Suppressor macrophage (primary cell): ENCODE measurements around the gene SHISAL1.

Experiments
- DNase-seq, 4 experiments: peaks; one replicate each; pipeline ENCODE4 v3.0.0-alpha.2; 2020 to 2022

Gene SHISAL1

DNA sequence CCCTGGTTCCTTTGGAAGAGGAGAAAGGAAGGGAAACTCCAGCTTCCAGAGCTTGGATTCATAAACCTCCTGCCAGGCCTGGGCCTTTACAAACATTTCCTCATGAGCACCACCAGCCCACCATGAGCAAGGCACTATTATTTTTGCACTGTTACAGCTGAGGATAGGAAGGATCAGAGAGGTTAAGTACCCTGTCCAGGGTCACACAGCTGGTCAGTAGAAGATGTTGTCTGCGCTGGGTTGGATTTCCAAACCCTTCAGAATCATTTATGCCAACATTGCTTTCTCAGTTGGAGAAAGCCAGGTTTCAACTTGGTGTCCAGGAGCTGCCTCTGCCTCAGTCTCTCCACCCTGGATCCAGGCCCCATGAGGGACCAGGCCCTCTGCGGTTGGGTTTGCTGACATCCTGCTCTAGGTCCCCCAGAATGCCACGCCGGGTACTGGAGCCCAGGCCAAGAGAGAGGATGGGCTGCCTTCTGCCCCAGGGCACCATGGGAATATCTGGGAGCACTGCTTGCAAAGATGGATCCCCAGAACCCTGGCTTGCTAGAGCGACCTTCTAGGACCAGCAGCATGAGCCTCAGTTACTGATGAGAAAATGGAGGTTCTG lies 29.7 kb upstream of the SHISAL1 start:
- DNase-seq, result no peak

GRCh38 chr22:44341431-44342346 lies 28.9 kb upstream of the SHISAL1 start:
- DNase-seq, result no peak

- no peak for DNase-seq
These were observed 27.8 kb upstream of the SHISAL1 start for GRCh38 chr22:44340271-44341239.

DNA sequence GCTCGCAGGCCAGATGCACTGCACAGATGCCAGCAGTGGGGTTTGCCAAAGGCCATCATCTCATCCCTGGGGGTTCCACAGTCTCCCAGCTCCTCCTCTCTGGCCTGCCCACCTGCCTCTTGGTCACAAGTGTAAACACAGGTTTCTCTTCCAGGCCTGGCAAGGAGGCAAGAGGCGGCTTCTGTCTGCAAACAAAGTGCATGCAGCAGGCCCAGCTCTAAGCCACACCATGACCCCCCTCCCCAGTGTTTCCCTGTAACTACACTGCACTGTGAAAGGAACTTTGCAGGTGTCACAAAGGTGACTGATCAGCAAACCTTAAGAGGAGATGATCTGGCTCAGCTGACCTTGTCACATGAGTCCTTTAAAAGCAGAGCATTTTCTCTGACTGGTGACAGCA lies 26.2 kb upstream of the SHISAL1 start:
- no peak for DNase-seq

- DNase-seq, result no peak
These were observed 25.5 kb upstream of the SHISAL1 start for GRCh38 chr22:44338177-44338810.

DNA sequence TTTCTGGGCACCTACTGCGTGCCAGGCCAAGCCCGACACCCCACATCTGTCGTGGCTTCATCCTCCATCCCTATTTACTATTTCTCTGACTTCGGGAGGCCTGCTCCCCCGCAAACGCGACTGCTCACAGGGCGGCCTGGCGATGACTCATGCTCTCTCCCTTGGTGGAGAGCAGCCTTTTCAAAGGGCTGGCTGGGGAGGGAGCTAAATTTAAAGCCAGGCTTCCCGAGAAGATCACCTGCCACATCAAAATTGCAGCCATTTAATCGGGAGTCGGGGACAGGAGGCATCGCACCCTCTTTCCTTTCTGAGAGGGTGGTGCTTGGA lies 24.9 kb upstream of the SHISAL1 start:
- DNase-seq, result peak; percentile 8 to 43 (median 20)

GRCh38 chr22:44336962-44337677 lies 24.4 kb upstream of the SHISAL1 start:
- no peak for DNase-seq

DNA sequence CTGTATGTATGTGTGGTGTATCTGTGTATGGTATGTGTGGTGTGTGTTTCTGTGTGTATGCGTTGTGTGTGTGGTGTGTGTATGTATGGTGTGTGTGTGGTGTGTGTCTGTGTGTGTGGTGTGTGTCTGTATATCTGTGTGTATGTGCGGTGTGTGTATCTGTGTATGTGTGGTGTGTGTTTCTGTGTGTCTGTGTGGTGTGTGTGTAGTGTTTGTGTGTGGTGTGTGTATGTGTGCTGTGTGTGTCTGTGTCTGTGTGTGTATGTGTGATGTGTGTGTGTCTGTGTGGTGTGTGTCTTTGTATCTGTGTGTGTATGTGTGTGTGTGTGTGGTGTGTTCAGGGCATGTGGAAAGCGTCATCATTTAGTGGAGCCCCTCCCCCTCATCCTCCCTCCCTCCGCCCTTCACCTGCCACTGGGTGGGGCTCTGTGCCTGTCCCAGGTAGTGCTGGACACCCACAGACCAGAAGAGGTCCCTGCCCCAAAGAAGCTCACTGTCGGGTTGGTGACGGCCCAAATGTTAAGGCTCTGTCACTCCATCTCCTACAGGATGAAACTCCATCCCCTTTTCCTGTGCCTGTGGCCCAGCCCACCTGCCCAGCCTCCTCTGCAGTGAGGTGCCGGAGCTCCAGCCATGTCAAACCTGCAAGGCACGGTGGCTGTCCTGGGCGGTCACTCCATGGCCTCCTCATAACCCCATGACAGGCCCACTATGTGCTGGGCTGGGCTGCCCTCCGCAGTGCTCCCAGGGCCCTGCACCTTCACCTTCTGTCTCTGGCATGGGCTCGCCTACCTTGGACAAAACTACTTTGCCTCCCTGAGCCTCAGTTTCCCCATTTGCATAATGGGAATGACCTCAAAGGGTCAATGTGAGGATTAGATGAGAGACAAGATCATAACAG lies 23.4 kb upstream of the SHISAL1 start:
- no peak for DNase-seq

DNA sequence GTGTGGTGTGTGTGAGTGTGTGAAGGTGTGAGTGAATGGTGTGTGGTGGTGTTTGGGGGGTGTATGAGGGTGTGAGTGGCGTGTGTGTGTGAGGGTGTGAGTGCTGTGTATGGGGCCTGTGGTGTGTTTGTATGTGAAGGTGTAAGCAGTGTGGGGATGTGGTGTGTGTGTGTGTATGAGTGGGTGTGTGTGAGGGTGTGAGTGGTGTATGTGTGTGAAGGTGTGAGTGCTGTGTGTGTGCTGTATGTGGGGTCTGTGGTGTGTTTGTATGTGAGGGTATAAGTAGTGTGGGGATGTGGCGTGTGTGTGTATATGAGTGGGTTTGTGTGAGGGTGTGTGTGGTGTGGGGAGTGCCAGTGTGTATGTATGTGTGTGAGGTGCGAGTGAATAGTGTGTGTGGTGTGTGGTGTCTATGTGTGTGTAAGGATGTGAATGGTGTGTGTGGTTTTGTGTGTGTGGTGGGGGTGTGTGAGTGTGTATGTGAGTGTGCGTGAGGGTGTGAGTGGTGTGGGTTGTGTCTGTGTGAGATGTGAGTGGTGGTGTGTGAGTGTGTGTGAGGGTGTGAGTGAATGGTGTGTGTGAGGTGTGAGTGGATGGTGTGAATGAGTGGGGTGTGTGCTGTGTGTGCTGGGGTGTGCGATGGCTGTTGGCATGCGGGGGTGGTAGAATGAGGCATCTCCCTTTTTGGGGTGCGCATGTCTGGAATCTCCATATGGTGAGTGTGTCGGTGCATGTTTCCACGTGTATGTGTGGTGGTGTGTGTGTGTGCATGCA lies 22.5 kb upstream of the SHISAL1 start:
- no peak for DNase-seq

DNA sequence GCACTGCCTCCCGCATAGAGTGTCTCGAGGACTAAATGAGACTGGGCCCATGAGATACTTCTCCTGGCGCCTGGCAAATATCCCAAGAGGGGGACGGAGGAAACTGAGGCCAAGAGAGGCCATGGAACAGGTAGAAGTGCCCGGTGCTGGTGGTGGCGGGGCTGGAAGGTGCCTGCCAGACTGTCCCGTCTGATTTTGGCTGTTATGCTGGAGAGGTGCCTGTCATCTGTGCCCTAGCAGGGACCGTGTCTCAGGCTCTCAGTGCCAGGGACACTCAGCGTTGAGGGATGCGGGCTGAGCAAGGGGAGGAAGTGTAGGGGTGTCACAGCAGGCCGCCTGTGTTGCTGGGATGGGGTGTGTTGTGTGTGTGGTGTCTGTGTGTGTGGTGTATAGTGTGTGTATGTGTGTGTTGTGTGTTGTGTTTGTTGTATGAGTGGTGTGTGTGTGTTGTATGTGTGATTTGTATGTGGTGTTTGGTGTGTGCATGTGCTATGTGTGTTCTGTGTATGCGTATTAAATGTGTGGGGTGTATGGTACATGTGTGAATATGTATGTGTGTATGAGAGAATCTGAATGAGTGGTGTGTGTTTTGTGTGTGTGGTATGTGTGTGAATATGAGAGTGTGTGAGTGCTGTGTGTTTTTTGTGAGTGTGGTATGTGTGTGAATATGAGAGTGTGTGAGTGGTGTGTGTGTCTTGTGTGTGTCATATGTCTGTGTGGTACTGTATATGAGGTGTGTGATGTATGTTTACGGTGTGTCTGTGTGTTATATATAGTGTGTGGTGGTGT lies 21.3 kb upstream of the SHISAL1 start:
- no peak for DNase-seq

DNA sequence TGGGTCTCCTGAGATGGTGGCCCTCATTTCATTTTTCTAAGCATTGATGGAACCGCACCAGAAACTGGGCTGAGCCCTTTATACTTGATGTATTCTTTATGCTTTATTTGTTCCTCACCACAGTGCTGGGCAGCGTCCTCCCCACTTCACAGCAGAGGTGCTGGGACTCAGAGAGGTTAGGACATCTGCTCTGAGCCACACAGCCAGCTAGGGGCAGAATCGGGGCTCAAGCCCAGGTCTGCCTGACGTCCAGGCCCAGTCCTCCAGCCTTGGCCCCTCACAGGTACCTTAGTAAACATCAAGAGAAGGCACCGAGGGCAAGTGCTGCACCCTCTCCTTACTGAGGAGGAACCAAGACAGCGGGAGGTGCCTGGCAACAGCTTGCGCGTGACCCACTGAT lies 20.2 kb upstream of the SHISAL1 start:
- no peak for DNase-seq

DNA sequence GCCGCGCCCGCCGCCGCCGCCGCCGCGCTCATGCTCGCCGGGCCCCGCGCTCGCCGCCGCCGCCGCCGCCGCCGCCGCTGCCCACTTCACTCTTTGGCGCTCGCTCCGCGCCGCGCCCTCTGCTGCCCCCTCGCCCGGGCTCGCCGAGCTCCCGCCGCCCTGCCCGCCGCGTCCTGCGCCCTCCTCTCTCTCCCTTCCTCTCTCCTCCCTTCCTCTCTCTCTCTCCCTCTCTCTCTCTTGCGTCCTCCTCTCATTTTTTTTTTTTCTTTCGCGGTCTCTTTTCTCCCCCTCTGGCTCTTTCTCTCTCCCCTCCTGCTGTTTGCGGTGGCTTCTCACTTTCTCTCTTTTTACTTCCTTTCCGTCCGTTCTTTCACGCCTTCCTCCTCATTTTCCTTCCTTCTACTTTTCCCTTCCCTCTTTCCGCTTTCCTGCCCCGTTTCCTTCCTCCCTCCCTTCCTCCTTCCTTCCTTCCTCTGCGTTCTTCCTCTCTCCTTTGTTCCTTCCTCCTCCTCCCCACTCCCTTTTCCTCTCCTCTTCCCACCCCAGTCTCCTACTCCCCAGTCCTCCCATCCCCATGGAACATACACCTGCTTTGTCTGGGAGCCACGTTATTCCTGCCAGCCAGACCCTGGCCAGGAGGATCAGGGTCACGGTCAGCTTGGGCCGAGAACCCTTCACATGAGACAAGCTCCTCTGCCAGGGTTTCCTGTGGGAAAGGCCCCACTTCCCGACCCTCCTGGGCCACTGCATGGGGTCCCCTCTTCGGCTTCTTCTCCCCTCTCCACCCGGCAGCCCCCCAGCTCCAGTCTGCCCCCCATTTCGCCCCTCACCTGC lies 19.3 kb upstream of the SHISAL1 start:
- DNase-seq, result peak in 2 of 4 experiments; percentile 27 to 48

DNA sequence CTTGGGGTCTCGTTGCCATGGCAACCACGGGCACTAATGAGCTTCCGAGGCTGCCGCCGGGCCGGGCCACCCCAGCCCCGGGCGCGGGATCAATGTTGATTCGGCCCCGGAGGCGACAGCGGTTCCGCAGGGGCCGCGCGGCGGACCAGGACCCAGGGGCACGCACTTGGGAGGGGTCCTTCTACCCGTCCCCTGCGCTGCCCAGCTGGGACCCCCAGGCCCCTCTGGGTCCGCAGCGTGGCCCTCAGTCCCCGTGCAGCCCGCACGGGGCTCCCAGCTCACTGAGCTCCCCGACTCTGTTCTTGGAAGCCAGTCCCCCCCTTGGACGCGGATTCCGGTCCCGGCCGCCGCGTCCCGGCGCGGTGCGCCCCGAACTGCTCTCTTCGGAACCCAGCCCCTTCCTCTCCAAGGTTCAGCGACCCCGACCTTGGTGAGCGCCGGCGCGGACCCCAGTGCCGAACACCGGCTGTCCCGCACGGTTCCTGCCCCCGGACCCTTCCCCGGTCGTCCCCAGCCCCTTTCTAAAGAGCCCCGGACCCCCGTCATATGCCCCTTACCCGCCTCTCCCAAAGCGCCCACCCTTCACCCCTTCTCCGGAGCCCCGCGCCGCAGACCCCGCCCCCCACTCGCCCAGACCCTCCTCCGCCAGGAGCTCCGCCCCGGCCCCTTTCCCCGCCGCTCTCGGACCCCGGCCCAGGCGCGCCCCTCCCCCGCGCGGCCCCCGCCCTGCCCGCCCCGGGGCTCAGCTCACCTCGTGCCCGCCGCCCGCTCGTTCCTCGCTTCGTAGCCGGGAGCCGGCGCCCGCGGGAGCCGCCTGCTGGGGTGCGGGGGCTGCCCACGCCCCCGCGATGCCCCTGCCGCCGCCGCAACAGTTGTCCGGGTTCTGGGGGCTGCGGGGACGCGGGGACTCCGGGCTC lies 18.3 kb upstream of the SHISAL1 start:
- DNase-seq, result no peak

DNA sequence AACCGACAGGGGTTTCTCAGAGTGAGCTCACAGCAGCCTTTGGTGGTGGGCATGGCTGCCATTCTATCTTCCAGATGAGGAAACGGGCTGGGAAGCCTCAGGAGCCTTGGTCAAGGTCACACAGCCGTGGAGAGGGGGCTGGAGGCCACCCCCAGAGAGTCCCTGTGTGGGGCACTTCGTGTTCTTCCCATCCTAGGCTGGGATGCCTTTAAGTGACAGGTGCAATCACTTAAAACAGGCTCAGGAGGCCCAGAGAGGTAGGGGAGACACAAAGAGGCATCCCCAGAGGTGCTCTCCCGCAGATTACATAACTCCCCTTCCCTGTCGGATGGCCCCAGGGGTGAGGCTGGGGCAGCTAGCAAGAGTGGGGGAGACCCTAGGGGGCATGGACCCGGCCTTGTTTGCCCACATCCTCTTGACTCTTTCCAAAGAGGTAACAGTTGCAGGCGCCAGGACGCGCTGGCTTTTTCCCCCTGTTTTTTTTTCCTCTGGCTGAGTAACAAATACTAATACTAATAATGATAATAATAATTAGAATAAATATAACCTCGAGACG lies 17.5 kb upstream of the SHISAL1 start:
- DNase-seq, result no peak

DNA sequence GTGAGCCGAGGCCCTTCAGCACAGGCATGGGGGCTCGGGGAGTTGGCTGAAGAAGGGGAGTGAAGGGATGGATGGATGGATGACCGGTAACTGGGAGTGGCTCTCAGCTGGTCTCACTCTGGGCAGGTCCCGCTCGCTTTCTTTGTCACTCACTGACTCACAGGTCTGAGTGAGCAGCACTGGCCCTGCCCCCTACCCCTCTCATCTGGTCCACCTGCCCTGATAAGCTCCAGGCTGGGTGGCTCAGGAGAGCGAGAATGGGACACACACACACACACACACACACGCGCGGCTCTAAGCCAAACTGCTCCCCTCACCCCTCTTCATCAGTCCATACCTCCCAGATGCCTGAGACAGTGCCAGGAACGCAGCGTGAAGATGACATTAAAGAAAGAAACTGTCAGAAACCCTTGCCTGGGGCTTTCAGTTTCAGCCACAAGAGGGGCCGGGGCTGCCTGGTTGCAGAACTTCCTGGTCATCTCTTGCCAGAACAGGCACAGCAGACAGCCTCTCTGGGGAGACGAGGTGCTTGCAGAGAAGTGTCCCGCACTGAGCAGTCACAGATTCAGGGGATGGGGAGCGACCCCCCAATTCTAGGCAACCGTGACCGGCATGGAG lies 16.5 kb upstream of the SHISAL1 start:
- peak in 2 of 4 experiments; percentile 21 to 43 for DNase-seq

DNA sequence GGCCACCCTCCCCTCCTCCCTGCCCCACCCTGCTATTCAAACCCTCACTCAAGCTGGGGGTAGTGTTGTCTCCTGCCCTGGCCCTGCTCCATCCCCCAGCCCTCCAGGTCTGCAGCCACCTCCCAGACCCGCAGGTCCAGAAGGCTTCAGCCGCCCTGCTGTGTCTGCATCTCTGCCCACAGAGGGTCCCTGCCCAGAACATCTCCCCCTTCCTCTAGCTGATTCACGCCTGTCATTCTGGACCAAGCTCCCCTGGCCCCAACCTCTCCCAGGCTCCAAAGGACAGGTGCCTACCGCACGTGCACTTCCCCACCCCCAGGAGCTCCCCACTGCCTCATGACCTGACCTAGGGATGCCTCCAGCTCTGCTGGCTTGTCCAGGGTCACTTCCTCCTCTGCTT lies 16.0 kb upstream of the SHISAL1 start:
- no peak for DNase-seq
